SK-N-SH (cell line): Measurements from ENCODE around the gene DNMT3A. TPM values are rescaled to one million over a fixed set of nuclear protein-coding genes. Genes with fewer than 3 reads are reported as not detected.

ENCODE experiments used
- CTCF ChIA-PET: fragments of 300-600, 350-600 bp; formaldehyde crosslinking; extraction: SDS; loops from one replicate; lab custom pipeline; 2021; lab: Yijun Ruan, JAX
- POLR2A ChIA-PET: fragments of 350-600 bp; sonication (Branson Sonifier 250); formaldehyde crosslinking; extraction: SDS; loops from one replicate; lab custom pipeline; 2020; ENCODE audit warnings: antibody characterized with exemption, inconsistent platforms; lab: Yijun Ruan, JAX
- DNase-seq: peaks from one replicate; pipeline ENCODE4 v3.0.0; 2012
- H2AFZ ChIP-seq: fragments of 200-600 bp; sonication (generic); 2 replicates; pipeline ENCODE4 v1.8.1; 2016; ENCODE audit warnings: antibody characterized with exemption, mild to moderate bottlenecking, low read depth
- H3F3A ChIP-seq: fragments of 200-600 bp; sonication (generic); replicated peaks from 2 replicates; pipeline ENCODE3; 2016; ENCODE audit warnings: antibody characterized with exemption, mild to moderate bottlenecking; ENCODE audit not compliant: insufficient read depth
- H3K27ac ChIP-seq, 2 experiments: fragments of 200-500 bp in 1 of 2; fragments of 200-600 bp in 1 of 2; sonication (Bioruptor generic) in 1 of 2; sonication (generic), shearing (Covaris generic) in 1 of 2; 2 replicates each; pipeline versions ENCODE4 v1.5.1 to v1.6.1; 2014 to 2016; ENCODE audit warnings: low read depth in 2 of 2, inconsistent platforms in 1 of 2, low read length in 1 of 2, mild to moderate bottlenecking in 1 of 2, mixed read lengths in 1 of 2
- H3K27me3 ChIP-seq: fragments of 200-600 bp; sonication (generic), shearing (Covaris generic); 2 replicates; pipeline ENCODE4 v1.6.1; 2016; ENCODE audit warnings: mixed run types; ENCODE audit not compliant: insufficient read depth
- H3K36me3 ChIP-seq, 2 experiments: fragments of 200-500 bp in 1 of 2; fragments of 200-600 bp in 1 of 2; sonication (Bioruptor generic) in 1 of 2; sonication (generic) in 1 of 2; replicated peaks in 1 of 2; 2 replicates each; pipeline versions ENCODE3 to v1.5.1; 2014 to 2016; ENCODE audit warnings: low read length in 1 of 2, mild to moderate bottlenecking in 1 of 2; ENCODE audit not compliant: insufficient read depth in 2 of 2, control insufficient read depth in 1 of 2
- H3K4me1 ChIP-seq, 2 experiments: fragments of 200-500 bp in 1 of 2; fragments of 200-600 bp in 1 of 2; sonication (Bioruptor generic) in 1 of 2; sonication (generic), shearing (Covaris generic) in 1 of 2; 2 replicates each; pipeline versions ENCODE4 v1.5.1 to v1.6.1; 2014 to 2016; ENCODE audit warnings: low read depth in 1 of 2, low read length in 1 of 2, mixed run types in 1 of 2; ENCODE audit not compliant: insufficient read depth in 2 of 2, control insufficient read depth in 1 of 2
- H3K4me2 ChIP-seq: fragments of 200-600 bp; sonication (generic), shearing (Covaris generic); 2 replicates; pipeline ENCODE4 v1.6.1; 2017; ENCODE audit warnings: mixed run types
- H3K4me3 ChIP-seq, 2 experiments: fragments of 200-500 bp in 1 of 2; fragments of 200-600 bp in 1 of 2; sonication (Bioruptor generic) in 1 of 2; sonication (generic), shearing (Covaris generic) in 1 of 2; 2 replicates each; pipeline versions ENCODE4 v1.5.1 to v1.8.1; 2014 to 2016; ENCODE audit warnings: low read depth in 2 of 2, inconsistent platforms in 1 of 2, low read length in 1 of 2, mild to moderate bottlenecking in 1 of 2, mixed read lengths in 1 of 2, moderate library complexity in 1 of 2
- H3K79me2 ChIP-seq: fragments of 200-600 bp; sonication (generic); 2 replicates; pipeline ENCODE4 v1.8.1; 2017; ENCODE audit warnings: mild to moderate bottlenecking; ENCODE audit not compliant: insufficient read depth
- H3K9ac ChIP-seq: fragments of 200-600 bp; sonication (generic); 2 replicates; pipeline ENCODE4 v1.6.1; 2017; ENCODE audit warnings: mixed run types
- H3K9me2 ChIP-seq: fragments of 200-600 bp; sonication (generic); 2 replicates; pipeline ENCODE4 v1.6.1; 2017; ENCODE audit warnings: mixed run types
- H3K9me3 ChIP-seq: fragments of 200-600 bp; sonication (generic); 2 replicates; pipeline ENCODE4 v1.6.1; 2017; ENCODE audit warnings: mixed run types, mild to moderate bottlenecking, moderate library complexity
- H4K20me1 ChIP-seq: fragments of 200-600 bp; sonication (generic); 2 replicates; pipeline ENCODE4 v1.6.1; 2017; ENCODE audit warnings: mild to moderate bottlenecking, mixed run types; ENCODE audit not compliant: insufficient read depth
- FOXJ3 ChIP-seq: sonication (generic); formaldehyde crosslinking; IDR thresholded peaks from 2 replicates; pipeline ENCODE4 v1.5.1; 2020; ENCODE audit warnings: mild to moderate bottlenecking, missing genetic modification reagents
- FOXM1 ChIP-seq: IDR thresholded peaks from 2 replicates; pipeline ENCODE4 v1.4.0; 2012; ENCODE audit warnings: low read depth, mild to moderate bottlenecking
- GABPA ChIP-seq: IDR thresholded peaks from 2 replicates; pipeline ENCODE4 v1.4.0; 2012; ENCODE audit warnings: low read depth, mild to moderate bottlenecking
- IRF3 ChIP-seq: fragments of 150-350 bp; IDR thresholded peaks from 2 replicates; pipeline ENCODE4 v1.6.1; 2016; ENCODE audit warnings: mild to moderate bottlenecking, low read depth, low read length
- MEF2A ChIP-seq: IDR thresholded peaks from 2 replicates; pipeline ENCODE4 v1.4.0; 2012; ENCODE audit warnings: low read depth, borderline replicate concordance
- POLR2AphosphoS5 ChIP-seq: IDR thresholded peaks from 2 replicates; pipeline ENCODE4 v1.6.1; 2012; ENCODE audit warnings: low read depth, low read length
- REST ChIP-seq: IDR thresholded peaks from 2 replicates; pipeline ENCODE4 v1.6.1; 2012; ENCODE audit warnings: mild to moderate bottlenecking, low read depth, low read length, moderate library complexity
- SIN3A ChIP-seq: IDR thresholded peaks from 2 replicates; pipeline ENCODE4 v1.6.1; 2012; ENCODE audit warnings: low read depth, mild to moderate bottlenecking, low read length, moderate library complexity, borderline replicate concordance
- TEAD4 ChIP-seq: IDR thresholded peaks from 2 replicates; pipeline ENCODE4 v1.4.0; 2012; ENCODE audit warnings: mild to moderate bottlenecking, borderline replicate concordance; ENCODE audit not compliant: insufficient read depth
- USF2 ChIP-seq: fragments of 150-350 bp; IDR thresholded peaks from 2 replicates; pipeline ENCODE4 v1.6.1; 2017; ENCODE audit warnings: antibody characterized with exemption, low read length, low read depth, borderline replicate concordance
- YY1 ChIP-seq: IDR thresholded peaks from 2 replicates; pipeline ENCODE4 v1.4.0; 2012; ENCODE audit warnings: low read depth, mild to moderate bottlenecking
- ZBTB33 ChIP-seq: IDR thresholded peaks from 2 replicates; pipeline ENCODE4 v1.4.0; 2012; ENCODE audit warnings: low read depth, borderline replicate concordance
- WGBS: methylation state at CpG from one replicate; pipeline ENCODE4 v1.1.6; 2017; ENCODE audit warnings: low lambda C conversion rate; 5-methylcytosine and 5-hydroxymethylcytosine counted together
- polyA plus RNA-seq, 3 experiments: library from polyadenylated mRNA; depleted of rRNA; stranded (reverse); fragments of >200 nt; gene quantifications; 2 replicates each; pipeline ENCODE4 v1.2.3, GENCODE V29; 2012

DNMT3A gene
- polyA plus RNA-seq, 1 of the 3 experiments (the other 2 are of a cell fraction) = 5.6 TPM

- Histone ChIP-seq H3F3A (peaks cover 10% of the 10 kb centered on the region), H3K79me2 (no peaks in the 10 kb centered on the region), H3K27ac (peak overlapping the region in 1 of 2 experiments; percentile 54; a peak in 1 of 4 replicates), H2AFZ (no peak overlapping the region), H3K4me3 (no peak overlapping the region), H3K9me2 (no peaks in the 10 kb centered on the region), H3K4me1 (peaks cover 3 to 37% of the 10 kb centered on the region in 2 experiments; a peak in 2 of 4 replicates), H3K4me2 (no peak overlapping the region), H3K27me3 (no peaks in the 10 kb centered on the region), H4K20me1 (no peaks in the 10 kb centered on the region), H3K9me3 (no peaks in the 10 kb centered on the region), H3K9ac (no peak overlapping the region), H3K36me3 (peaks cover 13 to 47% of the 10 kb centered on the region in 2 experiments)
- CTCF ChIA-PET = interaction anchor here (1.0 to 4.6 kb wide), 10 partner anchors 10 to 255 kb away, joined by 3 to 94 read pairs (median 14); no protein-coding TSS in a partner anchor
- POLR2A ChIA-PET = interaction anchor here (0.6 to 1.5 kb wide), 3 partner anchors 26 to 244 kb away, joined by 3 to 4 read pairs (median 4); no protein-coding TSS in a partner anchor
- TF ChIP-seq MEF2A (no peak), TEAD4 (no peak), GABPA (no peak), YY1 (no peak), REST (no peak)
- DNase-seq = no peak
- 100% methylated on average over 2 of the region's 8 CpGs for WGBS
Observed at GRCh38 chr2:25230948-25231311, 110.8 kb downstream of the DNMT3A start.

GRCh38 chr2:25230198-25230947, 111.4 kb downstream of the DNMT3A start:
- Histone ChIP-seq H3K9ac (no peak overlapping the region), H3K4me1 (peaks cover 3 to 37% of the 10 kb centered on the region in 2 experiments; a peak in 2 of 4 replicates), H3K4me3 (no peak overlapping the region), H2AFZ (no peak overlapping the region), H3K9me2 (no peaks in the 10 kb centered on the region), H3K27me3 (no peaks in the 10 kb centered on the region), H3F3A (peaks cover 10% of the 10 kb centered on the region), H3K4me2 (no peak overlapping the region), H3K36me3 (peaks cover 13 to 41% of the 10 kb centered on the region in 2 experiments), H3K79me2 (no peaks in the 10 kb centered on the region), H3K9me3 (no peaks in the 10 kb centered on the region), H3K27ac (peak overlapping the region in 1 of 2 experiments; percentile 68; a peak in 2 of 4 replicates), H4K20me1 (no peaks in the 10 kb centered on the region)
- WGBS = 92% methylated on average over 13 of the region's 16 CpGs
- POLR2A ChIA-PET = interaction anchor here (0.8 to 1.5 kb wide), 3 partner anchors 9 to 49 kb away, joined by 3 to 4 read pairs (median 3); no protein-coding TSS in a partner anchor
- CTCF ChIA-PET = interaction anchor here (1.0 to 4.6 kb wide), 18 partner anchors 10 to 255 kb away, joined by 3 to 94 read pairs (median 12); partner anchors contain the start of gene DNMT3A
- peak; percentile 63 for DNase-seq
- TF ChIP-seq IRF3 (no peak), ZBTB33 (no peak), REST (no peak), FOXJ3 (no peak), USF2 (no peak), SIN3A (no peak), POLR2AphosphoS5 (no peak), GABPA (no peak), FOXM1 (no peak)
